NCI-H82 (cell line): ENCODE data around the gene LCE6A.
A peak's percentile ranks its signal among the peaks of the same experiment; 100 is the strongest.

ENCODE experiments used
- DNase-seq: peaks from one replicate; lab custom pipeline; 2025; lab: John Stamatoyannopoulos, UW

LCE6A gene

DNA sequence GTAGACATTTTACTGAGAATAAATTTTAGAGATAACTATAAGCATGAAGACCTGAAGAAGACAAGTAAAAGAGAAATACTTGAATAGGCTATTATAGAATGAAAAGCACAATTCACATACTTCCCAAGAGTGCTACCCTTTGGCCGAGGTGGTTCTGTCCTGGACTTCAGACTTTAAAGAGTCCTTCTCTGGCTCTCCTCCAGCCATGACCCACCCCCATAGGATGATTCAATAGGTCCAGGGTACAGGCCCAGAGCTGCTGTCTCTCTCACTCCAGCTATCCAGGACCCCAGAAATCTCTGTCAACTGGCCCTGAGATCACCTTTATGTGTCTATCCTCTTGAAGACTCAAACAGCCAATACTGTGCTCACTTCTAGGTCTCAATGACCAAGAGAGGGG is 34.2 kb downstream of the LCE6A start:
- no peak for DNase-seq

DNA sequence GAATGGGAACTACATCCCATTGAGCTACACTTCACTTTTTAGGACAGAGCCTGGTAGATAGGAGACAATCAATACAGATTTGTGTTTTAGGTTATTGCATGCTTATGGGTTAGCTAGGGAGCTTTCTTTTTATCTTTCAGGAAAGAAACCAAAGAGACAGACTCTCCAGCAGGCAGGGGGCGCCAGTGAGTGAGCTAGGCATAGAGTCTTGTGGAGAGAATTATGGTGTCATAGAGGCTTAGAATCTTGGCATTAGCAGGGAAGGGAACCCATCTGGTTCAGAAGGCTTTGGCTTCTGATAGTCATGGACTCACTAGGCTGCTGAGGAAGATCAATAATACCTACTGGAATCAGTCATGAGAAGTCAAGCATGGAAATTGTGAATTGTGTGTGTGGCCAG is 35.4 kb downstream of the LCE6A start, which contains the start of gene SMCP:
Gene SMCP (plus strand): TSS at position 281 of the 400 bp plus-strand sequence. CDS start 6,101 bp downstream, outside the sequence.
- peak; percentile 62 for DNase-seq

DNA sequence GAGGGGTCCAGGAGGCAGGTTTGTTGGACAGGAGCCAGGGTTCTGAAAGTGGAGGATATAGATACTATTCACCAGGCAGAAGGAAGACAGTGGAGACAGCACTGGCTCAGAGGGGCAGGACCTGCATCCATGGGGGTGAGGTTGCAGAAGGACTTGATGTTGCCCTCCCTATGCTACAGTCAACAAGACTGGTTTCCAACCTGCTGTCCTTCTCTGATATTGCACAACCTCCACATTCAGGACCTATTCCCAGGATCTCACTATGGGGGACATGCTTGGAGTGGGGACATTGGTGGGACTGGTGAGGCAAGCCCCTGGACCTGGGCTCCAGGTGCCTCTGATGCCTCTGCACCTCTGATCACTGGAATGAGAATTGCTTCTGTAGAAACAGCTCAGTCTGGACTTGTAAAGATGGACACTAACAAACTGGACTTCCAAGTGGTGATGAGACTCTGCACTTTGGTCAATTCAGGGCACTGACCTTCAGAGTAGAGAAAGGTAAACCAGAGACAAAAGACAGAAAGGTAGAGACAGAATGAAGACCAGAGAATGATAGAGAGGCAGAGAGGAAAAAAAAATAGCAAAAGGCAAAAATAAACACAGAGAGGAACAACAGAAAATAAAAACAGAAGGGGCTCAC is 37.0 kb downstream of the LCE6A start:
- DNase-seq: no peak

DNA sequence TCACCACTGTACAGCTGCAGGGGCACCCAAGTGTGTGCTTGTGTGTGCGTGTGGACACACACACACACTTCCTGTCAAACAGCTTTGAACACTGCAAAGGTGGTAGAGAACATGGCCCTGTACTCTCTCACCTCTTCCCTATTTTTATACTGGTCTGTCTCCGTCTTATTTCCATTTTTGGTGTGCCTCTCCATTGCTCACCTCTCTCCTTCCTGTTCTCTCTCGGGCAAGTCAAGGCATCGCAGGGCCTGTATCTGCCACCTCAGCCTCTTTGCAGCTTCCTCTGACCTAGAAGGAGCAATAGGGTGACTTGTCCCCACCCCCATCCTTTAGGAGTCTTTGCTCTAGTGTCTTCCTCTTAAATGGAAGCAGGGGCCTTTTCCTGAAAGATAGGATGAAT is 37.7 kb downstream of the LCE6A start:
- no peak for DNase-seq

DNA sequence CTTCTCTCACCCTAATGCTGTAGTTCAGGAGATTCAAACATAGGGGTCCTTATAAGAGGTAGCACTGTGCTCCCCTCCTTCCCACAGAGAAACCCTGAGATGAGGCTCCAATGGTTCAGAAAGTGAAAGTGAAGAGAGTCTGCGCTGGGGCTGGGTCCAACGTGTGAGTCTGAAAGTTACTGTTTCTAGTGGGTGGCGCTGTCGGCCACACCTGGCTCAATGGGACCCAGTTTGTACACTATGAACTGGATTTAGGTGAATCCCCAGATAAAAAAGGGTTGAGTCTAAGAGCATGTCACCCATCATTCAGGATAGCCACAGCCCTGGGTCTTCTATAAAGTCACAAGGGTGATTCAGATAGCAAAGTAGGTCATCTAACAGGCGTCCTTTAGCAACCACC is 38.3 kb downstream of the LCE6A start:
- no peak for DNase-seq

DNA sequence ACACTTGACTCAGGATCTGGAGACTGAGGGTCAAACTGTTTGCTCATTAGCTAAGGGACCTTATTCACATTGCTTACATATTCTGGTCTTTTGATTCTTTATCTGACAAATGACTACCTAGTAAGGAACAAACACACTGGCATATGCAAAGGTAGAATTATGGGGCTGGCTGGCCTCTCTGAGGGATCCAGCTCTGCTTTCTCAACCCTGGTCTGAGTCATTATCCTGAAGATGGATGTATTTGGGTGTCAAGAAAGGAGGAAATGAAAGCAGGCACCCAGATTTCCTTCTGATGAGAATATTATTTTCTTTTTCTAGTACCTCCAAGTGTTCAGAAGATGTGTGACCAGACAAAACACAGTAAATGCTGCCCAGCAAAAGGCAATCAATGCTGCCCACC is 41.4 kb downstream of the LCE6A start:
- no peak for DNase-seq

DNA sequence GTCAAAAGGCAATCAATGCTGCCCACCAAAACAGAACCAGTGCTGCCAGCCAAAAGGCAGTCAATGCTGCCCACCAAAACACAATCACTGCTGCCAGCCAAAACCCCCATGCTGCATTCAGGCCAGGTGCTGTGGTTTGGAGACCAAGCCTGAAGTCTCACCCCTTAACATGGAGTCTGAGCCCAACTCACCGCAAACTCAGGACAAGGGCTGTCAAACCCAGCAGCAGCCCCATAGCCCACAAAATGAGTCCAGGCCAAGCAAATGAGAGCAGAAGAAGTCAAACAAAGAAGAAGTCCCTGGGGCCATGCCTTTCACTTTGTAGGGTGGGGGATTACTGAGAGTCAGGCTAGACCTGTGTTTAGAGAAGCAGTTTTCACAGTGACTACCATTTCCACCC is 41.9 kb downstream of the LCE6A start:
- DNase-seq: no peak

DNA sequence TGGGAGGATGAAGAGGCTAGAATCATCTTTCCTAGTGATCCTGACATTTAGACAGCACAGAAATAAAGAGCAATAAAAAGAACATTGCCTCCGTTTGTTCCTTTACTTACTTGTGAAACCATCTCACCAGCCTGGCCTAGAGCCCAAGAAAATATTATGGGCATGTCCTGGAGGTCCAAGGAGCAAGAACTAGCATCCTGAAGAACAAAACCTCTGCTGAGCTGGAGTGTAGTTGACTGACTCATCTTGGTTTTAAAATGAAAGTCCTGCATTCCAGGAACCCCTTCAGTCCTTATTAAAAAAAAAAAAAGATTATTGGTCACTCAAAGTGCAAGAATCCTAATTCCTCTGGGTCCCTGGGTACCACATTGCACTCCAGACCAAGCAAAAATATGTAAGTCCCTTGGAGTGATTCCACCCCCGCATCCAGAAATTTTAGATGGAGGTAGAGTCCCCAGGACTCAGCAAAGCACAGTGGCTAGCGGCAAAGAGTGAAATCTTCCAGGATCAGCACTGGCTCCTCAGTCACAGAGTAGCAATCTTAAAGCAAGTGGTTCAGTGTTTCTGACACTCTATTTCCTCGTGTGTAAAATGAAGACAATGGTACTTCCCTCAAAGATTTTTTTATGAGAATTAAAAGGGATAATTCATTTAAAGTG is 42.4 kb downstream of the LCE6A start:
- DNase-seq: no peak

DNA sequence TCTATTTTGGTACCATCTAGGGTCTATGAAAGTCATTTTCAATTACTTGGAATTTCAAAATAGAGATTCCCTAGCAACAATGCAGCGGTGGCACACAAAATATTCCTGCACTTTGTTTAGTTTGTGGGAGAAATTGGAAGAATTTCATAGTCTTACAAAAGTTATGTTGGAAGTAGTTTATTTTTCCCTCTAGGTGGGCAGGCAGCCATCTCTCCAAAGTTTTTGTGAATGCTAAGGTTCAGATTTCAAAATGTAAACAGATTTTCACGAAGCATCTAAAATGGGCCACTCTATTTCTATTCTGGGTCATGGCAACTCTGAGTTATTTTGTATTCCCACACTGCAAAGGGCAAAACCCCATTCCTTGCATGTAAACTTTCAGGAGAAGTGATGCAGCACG is 43.4 kb downstream of the LCE6A start:
- no peak for DNase-seq

DNA sequence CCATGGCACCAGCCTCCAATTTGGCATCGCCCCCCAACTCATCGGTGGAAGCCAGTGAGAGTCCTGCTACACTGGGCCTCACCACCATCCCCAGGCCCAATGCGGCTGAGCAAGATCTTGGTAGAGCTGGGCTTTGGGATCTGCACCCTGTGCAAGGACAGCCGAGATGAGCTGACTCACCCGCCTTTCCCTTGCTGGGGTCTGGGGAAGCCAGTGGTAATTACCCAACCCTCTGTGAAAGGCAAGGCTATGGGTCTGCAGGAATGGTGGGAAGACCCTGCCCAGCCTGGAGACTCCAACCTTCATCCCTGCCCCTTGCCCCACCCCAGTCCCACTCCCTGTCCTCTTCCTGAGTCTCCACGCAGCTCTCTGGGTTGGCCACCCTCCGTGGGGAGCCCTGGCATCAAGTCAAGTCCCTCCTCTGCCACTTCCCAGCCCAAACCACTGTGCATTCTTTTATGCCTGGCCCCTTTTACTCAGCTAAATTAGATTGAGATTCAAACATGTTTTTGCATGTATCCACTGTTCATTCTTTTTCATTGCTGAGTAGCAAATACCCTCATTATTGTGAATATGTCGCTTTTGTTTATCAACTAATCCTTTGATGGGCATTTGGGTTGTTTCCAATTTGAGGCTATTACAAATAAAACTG is 44.2 kb downstream of the LCE6A start:
- no peak for DNase-seq

DNA sequence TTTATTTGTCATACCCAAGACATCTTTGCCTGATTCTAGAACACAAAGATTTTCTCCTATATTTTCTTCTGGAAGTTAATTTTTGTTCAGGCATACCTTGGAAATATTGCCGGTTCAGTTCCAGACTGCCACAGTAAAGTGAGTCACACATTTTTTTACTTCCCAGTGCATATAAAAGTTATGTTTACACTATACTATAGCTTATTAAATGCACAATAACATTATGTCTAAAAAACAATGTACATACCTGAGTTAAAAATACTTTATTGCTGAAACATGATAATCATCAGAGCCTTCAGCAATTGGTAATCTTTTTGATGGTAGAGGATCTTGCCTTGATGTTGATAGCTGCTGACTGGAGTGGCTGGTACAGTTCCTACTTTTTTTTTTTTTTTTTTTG is 45.5 kb downstream of the LCE6A start:
- DNase-seq: no peak
